Effector memory CD4-positive, alpha-beta T cell (primary cell): Measurements from ENCODE around the gene C6orf47.
A peak's percentile ranks its signal among the peaks of the same experiment; 100 is the strongest.

Experiments used
- DNase-seq, 3 donors: peaks; one replicate each; pipeline ENCODE4 v3.0.0-alpha.2; 2020
- H3K27ac ChIP-seq: 2 replicates; pipeline ENCODE4 v1.7.0; 2013; ENCODE audit warnings: mild to moderate bottlenecking, low read length, moderate library complexity; ENCODE audit not compliant: insufficient read depth, poor library complexity, severe bottlenecking
- H3K27me3 ChIP-seq: replicated peaks from 2 replicates; pipeline ENCODE4 v1.7.0; 2013; ENCODE audit warnings: mild to moderate bottlenecking, low read length; ENCODE audit not compliant: insufficient read depth, control insufficient read depth, poor library complexity, severe bottlenecking
- H3K36me3 ChIP-seq: 2 replicates; pipeline ENCODE4 v1.7.0; 2013; ENCODE audit warnings: mild to moderate bottlenecking, low read length, moderate library complexity; ENCODE audit not compliant: control insufficient read depth, insufficient read depth
- H3K4me1 ChIP-seq: 2 replicates; pipeline ENCODE4 v1.7.0; 2013; ENCODE audit warnings: low read length, mild to moderate bottlenecking; ENCODE audit not compliant: control insufficient read depth, insufficient read depth, poor library complexity, severe bottlenecking
- H3K4me3 ChIP-seq: 2 replicates; pipeline ENCODE4 v1.7.0; 2013; ENCODE audit warnings: low read length, low read depth, mild to moderate bottlenecking; ENCODE audit not compliant: insufficient read depth, poor library complexity, severe bottlenecking
- H3K9me3 ChIP-seq: 2 replicates; pipeline ENCODE4 v1.7.0; 2013; ENCODE audit warnings: mild to moderate bottlenecking, low read length, moderate library complexity; ENCODE audit not compliant: control insufficient read depth

Gene C6orf47

GRCh38 chr6:31622684-31623091 lies 37.9 kb downstream of the C6orf47 start:
- DNase-seq: no peak
- H3K36me3 ChIP-seq: peaks cover 45% of the 10 kb centered on the region
- H3K27me3 ChIP-seq: no peaks in the 10 kb centered on the region
- H3K9me3 ChIP-seq: no peaks in the 10 kb centered on the region
- H3K27ac ChIP-seq: no peak overlapping the region
- H3K4me1 ChIP-seq: peaks cover 7% of the 10 kb centered on the region
- no peak overlapping the region for H3K4me3 ChIP-seq

- peaks cover 7% of the 10 kb centered on the region for H3K4me1 ChIP-seq
- H3K36me3 ChIP-seq: peaks cover 38% of the 10 kb centered on the region
- DNase-seq: no peak
- no peak overlapping the region for H3K4me3 ChIP-seq
- H3K9me3 ChIP-seq: no peaks in the 10 kb centered on the region
- H3K27ac ChIP-seq: peak overlapping the region; percentile 92
- no peaks in the 10 kb centered on the region for H3K27me3 ChIP-seq
These were observed 38.6 kb downstream of the C6orf47 start for GRCh38 chr6:31621991-31622390.

- H3K36me3 ChIP-seq: peaks cover 32% of the 10 kb centered on the region
- peaks cover 7% of the 10 kb centered on the region for H3K4me1 ChIP-seq
- H3K27ac ChIP-seq: peak overlapping the region; percentile 92
- H3K4me3 ChIP-seq: peak overlapping the region; percentile 56
- no peaks in the 10 kb centered on the region for H3K9me3 ChIP-seq
- no peak for DNase-seq
- H3K27me3 ChIP-seq: no peaks in the 10 kb centered on the region
These were observed 39.1 kb downstream of the C6orf47 start for GRCh38 chr6:31621320-31621939.

- peaks cover 7% of the 10 kb centered on the region for H3K4me1 ChIP-seq
- no peaks in the 10 kb centered on the region for H3K27me3 ChIP-seq
- peak within 1 kb of the TSS; percentile 56 for H3K4me3 ChIP-seq
- peak within 1 kb of the TSS; percentile 92 for H3K27ac ChIP-seq
- peak in 2 of 3 donors; percentile 71 to 95 for DNase-seq
- H3K9me3 ChIP-seq: no peaks in the 10 kb centered on the region
- peaks cover 25% of the 10 kb centered on the region for H3K36me3 ChIP-seq
These were observed 39.8 kb downstream of the C6orf47 start, which contains the start of gene PRRC2A for GRCh38 chr6:31620586-31621319. TSS of gene PRRC2A (plus strand) at chr6:31620715. CDS start at chr6:31622790, 2,075 bp downstream.

GRCh38 chr6:31619805-31620585 lies 40.6 kb downstream of the C6orf47 start:
- peaks cover 7% of the 10 kb centered on the region for H3K4me1 ChIP-seq
- peak; percentile 95 for DNase-seq
- no peaks in the 10 kb centered on the region for H3K27me3 ChIP-seq
- peaks cover 18% of the 10 kb centered on the region for H3K36me3 ChIP-seq
- H3K9me3 ChIP-seq: no peaks in the 10 kb centered on the region
- H3K4me3 ChIP-seq: peak overlapping the region; percentile 56
- peak overlapping the region; percentile 92 for H3K27ac ChIP-seq

- no peaks in the 10 kb centered on the region for H3K9me3 ChIP-seq
- H3K4me1 ChIP-seq: peaks cover 7% of the 10 kb centered on the region
- no peak for DNase-seq
- no peak overlapping the region for H3K27ac ChIP-seq
- H3K36me3 ChIP-seq: no peaks in the 10 kb centered on the region
- no peaks in the 10 kb centered on the region for H3K27me3 ChIP-seq
- no peak overlapping the region for H3K4me3 ChIP-seq
These were observed 43.6 kb downstream of the C6orf47 start for GRCh38 chr6:31617010-31617409.

GRCh38 chr6:31615748-31616147 lies 44.8 kb downstream of the C6orf47 start:
- DNase-seq: no peak
- Histone ChIP-seq H3K36me3 (no peaks in the 10 kb centered on the region), H3K27me3 (no peaks in the 10 kb centered on the region), H3K9me3 (no peaks in the 10 kb centered on the region), H3K4me3 (no peak overlapping the region), H3K4me1 (no peaks in the 10 kb centered on the region), H3K27ac (no peak overlapping the region)

- H3K4me3 ChIP-seq: no peak within 1 kb of the TSS
- no peaks in the 10 kb centered on the region for H3K4me1 ChIP-seq
- H3K27me3 ChIP-seq: no peaks in the 10 kb centered on the region
- no peak for DNase-seq
- no peak within 1 kb of the TSS for H3K27ac ChIP-seq
- H3K9me3 ChIP-seq: no peaks in the 10 kb centered on the region
- no peaks in the 10 kb centered on the region for H3K36me3 ChIP-seq
These were observed 45.6 kb downstream of the C6orf47 start, which contains the start of gene AIF1 for GRCh38 chr6:31614684-31615578. TSS of gene AIF1 (plus strand) at chr6:31615234. CDS start at chr6:31615330, 96 bp downstream.

GRCh38 chr6:31614075-31614619 lies 46.4 kb downstream of the C6orf47 start:
- H3K27me3 ChIP-seq: no peaks in the 10 kb centered on the region
- no peak overlapping the region for H3K27ac ChIP-seq
- no peaks in the 10 kb centered on the region for H3K4me1 ChIP-seq
- H3K4me3 ChIP-seq: no peak overlapping the region
- H3K36me3 ChIP-seq: no peaks in the 10 kb centered on the region
- no peak for DNase-seq
- H3K9me3 ChIP-seq: no peaks in the 10 kb centered on the region
